ENCODE data around the gene TMEM151B.

The TMEM151B gene

GRCh38 chr6:44272529-44272928, 2.3 kb downstream of the TMEM151B start:
- TF ChIP-seq FOXM1 (IDR thresholded peaks at IDR 0.05; ENCODE audit: borderline replicate concordance, low read depth), result no peak
- no peak for TF ChIP-seq ZBTB7A (IDR thresholded peaks at IDR 0.05; ENCODE audit: low read depth)
- TF ChIP-seq TCF12 (IDR thresholded peaks at IDR 0.05; ENCODE audit: low read depth), result no peak
- no peak for TF ChIP-seq NFIC (IDR thresholded peaks at IDR 0.05)
- no peak for TF ChIP-seq EGR1 (IDR thresholded peaks at IDR 0.05)
- no peak for TF ChIP-seq REST (IDR thresholded peaks at IDR 0.05; ENCODE audit: low read depth)
- no peak for TF ChIP-seq TEAD4 (IDR thresholded peaks at IDR 0.05)
- TF ChIP-seq YY1 (IDR thresholded peaks at IDR 0.05; ENCODE audit: low read depth), result no peak
- no peak for TF ChIP-seq CEBPB (IDR thresholded peaks at IDR 0.05)
- TF ChIP-seq TAF1 (IDR thresholded peaks at IDR 0.05; ENCODE audit: low read depth), result no peak
- TF ChIP-seq MAX (IDR thresholded peaks at IDR 0.05), result no peak
- no peak for TF ChIP-seq USF1 (IDR thresholded peaks at IDR 0.05)
- no peak for TF ChIP-seq EP300 (IDR thresholded peaks at IDR 0.05; ENCODE audit: borderline replicate concordance)
- TF ChIP-seq CREB1 (IDR thresholded peaks at IDR 0.05; ENCODE audit: low read depth), result no peak

- TF ChIP-seq FOXM1 (IDR thresholded peaks at IDR 0.05; ENCODE audit: borderline replicate concordance, low read depth), result no peak
- TF ChIP-seq TEAD4 (IDR thresholded peaks at IDR 0.05), result no peak
- no peak for TF ChIP-seq CEBPB (IDR thresholded peaks at IDR 0.05)
- no peak for TF ChIP-seq USF1 (IDR thresholded peaks at IDR 0.05)
- no peak for TF ChIP-seq NFIC (IDR thresholded peaks at IDR 0.05)
- no peak for TF ChIP-seq TAF1 (IDR thresholded peaks at IDR 0.05; ENCODE audit: low read depth)
- no peak for TF ChIP-seq CREB1 (IDR thresholded peaks at IDR 0.05; ENCODE audit: low read depth)
- TF ChIP-seq YY1 (IDR thresholded peaks at IDR 0.05; ENCODE audit: low read depth), result no peak
- no peak for TF ChIP-seq RAD21 (IDR thresholded peaks at IDR 0.05; ENCODE audit: low read depth)
- TF ChIP-seq EP300 (IDR thresholded peaks at IDR 0.05; ENCODE audit: borderline replicate concordance), result no peak
- TF ChIP-seq REST (IDR thresholded peaks at IDR 0.05; ENCODE audit: low read depth), result no peak
- TF ChIP-seq ZBTB7A (IDR thresholded peaks at IDR 0.05; ENCODE audit: low read depth), result no peak
- no peak for TF ChIP-seq EGR1 (IDR thresholded peaks at IDR 0.05)
- no peak for TF ChIP-seq TCF12 (IDR thresholded peaks at IDR 0.05; ENCODE audit: low read depth)
- no peak for TF ChIP-seq MAX (IDR thresholded peaks at IDR 0.05)
These were observed 2.8 kb downstream of the TMEM151B start for GRCh38 chr6:44272999-44273566.

- no peak for TF ChIP-seq FOXM1 (IDR thresholded peaks at IDR 0.05; ENCODE audit: borderline replicate concordance, low read depth)
- no peak for TF ChIP-seq YY1 (IDR thresholded peaks at IDR 0.05; ENCODE audit: low read depth)
- no peak for TF ChIP-seq CEBPB (IDR thresholded peaks at IDR 0.05)
These were observed 3.4 kb downstream of the TMEM151B start for GRCh38 chr6:44273617-44274016.

- no peak for TF ChIP-seq MAX (IDR thresholded peaks at IDR 0.05)
- no peak for TF ChIP-seq CREB1 (IDR thresholded peaks at IDR 0.05; ENCODE audit: low read depth)
- TF ChIP-seq EP300 (IDR thresholded peaks at IDR 0.05; ENCODE audit: borderline replicate concordance), result no peak
- TF ChIP-seq USF1 (IDR thresholded peaks at IDR 0.05), result no peak
- no peak for TF ChIP-seq TCF12 (IDR thresholded peaks at IDR 0.05; ENCODE audit: low read depth)
- TF ChIP-seq FOXM1 (IDR thresholded peaks at IDR 0.05; ENCODE audit: borderline replicate concordance, low read depth), result no peak
- TF ChIP-seq TAF1 (IDR thresholded peaks at IDR 0.05; ENCODE audit: low read depth), result no peak
- no peak for TF ChIP-seq TEAD4 (IDR thresholded peaks at IDR 0.05)
- TF ChIP-seq CEBPB (IDR thresholded peaks at IDR 0.05), result no peak
- no peak for TF ChIP-seq NFIC (IDR thresholded peaks at IDR 0.05)
- no peak for TF ChIP-seq ZBTB7A (IDR thresholded peaks at IDR 0.05; ENCODE audit: low read depth)
These were observed 5.1 kb downstream of the TMEM151B start for GRCh38 chr6:44275271-44275748.
